ENCODE data around the gene CRAMP1. TPM values are rescaled to one million over a fixed set of nuclear protein-coding genes. Genes with fewer than 3 reads are reported as not detected.

CRAMP1 gene
- total RNA-seq, 6 donors from 2014 or later, result 16.3 to 57.6 (median 20.6) TPM

GRCh38 chr16:1655269-1655807, 43.2 kb downstream of the CRAMP1 start:
- TF ChIP-seq, protein P1, sequence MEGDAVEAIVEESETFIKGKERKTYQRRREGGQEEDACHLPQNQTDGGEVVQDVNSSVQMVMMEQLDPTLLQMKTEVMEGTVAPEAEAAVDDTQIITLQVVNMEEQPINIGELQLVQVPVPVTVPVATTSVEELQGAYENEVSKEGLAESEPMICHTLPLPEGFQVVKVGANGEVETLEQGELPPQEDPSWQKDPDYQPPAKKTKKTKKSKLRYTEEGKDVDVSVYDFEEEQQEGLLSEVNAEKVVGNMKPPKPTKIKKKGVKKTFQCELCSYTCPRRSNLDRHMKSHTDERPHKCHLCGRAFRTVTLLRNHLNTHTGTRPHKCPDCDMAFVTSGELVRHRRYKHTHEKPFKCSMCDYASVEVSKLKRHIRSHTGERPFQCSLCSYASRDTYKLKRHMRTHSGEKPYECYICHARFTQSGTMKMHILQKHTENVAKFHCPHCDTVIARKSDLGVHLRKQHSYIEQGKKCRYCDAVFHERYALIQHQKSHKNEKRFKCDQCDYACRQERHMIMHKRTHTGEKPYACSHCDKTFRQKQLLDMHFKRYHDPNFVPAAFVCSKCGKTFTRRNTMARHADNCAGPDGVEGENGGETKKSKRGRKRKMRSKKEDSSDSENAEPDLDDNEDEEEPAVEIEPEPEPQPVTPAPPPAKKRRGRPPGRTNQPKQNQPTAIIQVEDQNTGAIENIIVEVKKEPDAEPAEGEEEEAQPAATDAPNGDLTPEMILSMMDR (IDR thresholded peaks at IDR 0.05), result no peak
- TF ChIP-seq EP300 (IDR thresholded peaks at IDR 0.05) (no peak), POLR2A (IDR thresholded peaks at IDR 0.05) (no peak), POLR2AphosphoS5 (IDR thresholded peaks at IDR 0.05) (no peak)
- DNase-seq, result no peak
- peaks cover 34 to 87% (median 70%) of the 10 kb centered on the region in 4 donors for H3K36me3 ChIP-seq

DNA sequence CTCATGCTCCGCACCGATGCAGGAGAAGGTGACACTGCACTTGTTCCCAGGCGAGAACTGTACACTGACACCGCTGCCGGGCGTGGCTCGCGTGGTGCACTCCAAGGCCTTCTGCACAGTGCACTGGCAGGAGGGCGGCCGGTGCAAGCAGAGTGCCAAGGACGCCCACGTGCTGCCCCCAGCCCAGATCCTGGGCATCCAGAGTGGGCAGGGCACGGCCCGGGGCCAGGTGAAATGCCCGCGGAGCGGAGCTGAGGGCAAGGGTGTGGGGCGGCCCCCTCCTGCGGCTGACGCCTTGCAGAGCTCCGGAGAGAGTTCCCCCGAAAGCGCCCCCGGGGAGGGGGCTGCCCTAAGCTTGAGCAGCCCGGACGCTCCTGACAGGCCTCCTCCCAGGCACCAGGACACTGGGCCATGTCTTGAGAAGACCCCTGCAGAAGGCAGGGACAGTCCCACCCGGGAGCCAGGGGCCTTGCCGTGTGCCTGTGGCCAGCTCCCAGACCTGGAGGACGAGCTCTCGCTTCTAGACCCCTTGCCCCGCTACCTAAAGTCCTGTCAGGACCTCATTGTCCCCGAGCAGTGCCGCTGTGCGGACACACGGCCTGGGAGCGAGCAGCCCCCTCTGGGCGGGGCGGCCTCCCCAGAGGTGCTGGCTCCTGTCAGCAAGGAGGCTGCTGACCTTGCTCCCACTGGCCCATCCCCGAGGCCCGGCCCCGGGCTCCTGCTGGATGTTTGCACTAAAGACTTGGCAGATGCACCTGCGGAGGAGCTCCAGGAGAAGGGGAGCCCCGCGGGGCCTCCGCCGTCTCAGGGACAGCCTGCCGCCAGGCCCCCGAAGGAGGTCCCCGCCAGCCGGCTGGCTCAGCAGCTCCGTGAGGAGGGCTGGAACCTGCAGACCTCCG, 44.0 kb downstream of the CRAMP1 start:
- TF ChIP-seq, protein P1 (IDR thresholded peaks at IDR 0.05), result no peak
- no peak for TF ChIP-seq EP300 (IDR thresholded peaks at IDR 0.05)
- no peak for TF ChIP-seq POLR2AphosphoS5 (IDR thresholded peaks at IDR 0.05)
- TF ChIP-seq POLR2A (IDR thresholded peaks at IDR 0.05), result no peak
- no peaks in the 10 kb centered on the region for H3K4me1 ChIP-seq
- no peaks in the 10 kb centered on the region for H3K9me3 ChIP-seq
- 95 to 99% methylated on average over 14 to 43 of the region's 52 CpGs for WGBS, 2 donors
- peak in 1 of 2 donors; percentile 85 for DNase-seq
- H3K27me3 ChIP-seq, result no peaks in the 10 kb centered on the region
- ATAC-seq (ENCODE audit: low FRiP score in 2 of 2), result no peak
- peaks cover 40 to 89% (median 77%) of the 10 kb centered on the region in 4 donors for H3K36me3 ChIP-seq
- H3K4me3 ChIP-seq, result no peak overlapping the region
- H3K27ac ChIP-seq, result no peak overlapping the region

More at GRCh38 chr16:1655269-1655807, 43.2 kb downstream of the CRAMP1 start:
- Histone ChIP-seq H3K9me3 (no peaks in the 10 kb centered on the region), H3K4me3 (no peak overlapping the region), H3K27ac (no peak overlapping the region), H3K27me3 (no peaks in the 10 kb centered on the region), H3K4me1 (no peaks in the 10 kb centered on the region)
- ATAC-seq (ENCODE audit: low FRiP score in 2 of 2), result no peak
- 85 to 87% methylated on average over 6 to 16 of the region's 16 CpGs for WGBS, 2 donors

- ATAC-seq (ENCODE audit: low FRiP score in 2 of 2) (no peak), DNase-seq (no peak)
- Histone ChIP-seq H3K9me3 (no peaks in the 10 kb centered on the region), H3K36me3 (peaks cover 40 to 95% (median 80%) of the 10 kb centered on the region in 4 donors), H3K27me3 (no peaks in the 10 kb centered on the region), H3K4me1 (no peaks in the 10 kb centered on the region), H3K4me3 (no peak overlapping the region), H3K27ac (no peak overlapping the region)
- WGBS, 2 donors, result 95 to 97% methylated on average over 22 to 24 of the region's 24 CpGs
- TF ChIP-seq, protein P1 (IDR thresholded peaks at IDR 0.05), result no peak
- TF ChIP-seq EP300 (IDR thresholded peaks at IDR 0.05) (no peak), POLR2A (IDR thresholded peaks at IDR 0.05) (no peak), POLR2AphosphoS5 (IDR thresholded peaks at IDR 0.05) (no peak)
Measured at GRCh38 chr16:1656808-1657617, 44.9 kb downstream of the CRAMP1 start.

GRCh38 chr16:1657841-1658240, 45.7 kb downstream of the CRAMP1 start:
- peaks cover 46 to 95% (median 82%) of the 10 kb centered on the region in 4 donors for H3K36me3 ChIP-seq
- ATAC-seq (ENCODE audit: low FRiP score in 2 of 2), result no peak
- no peak for DNase-seq
- no peaks in the 10 kb centered on the region for H3K4me1 ChIP-seq
- H3K27ac ChIP-seq, result no peak overlapping the region
- H3K27me3 ChIP-seq, result no peaks in the 10 kb centered on the region
- no peaks in the 10 kb centered on the region for H3K9me3 ChIP-seq
- TF ChIP-seq EP300 (IDR thresholded peaks at IDR 0.05) (no peak), POLR2AphosphoS5 (IDR thresholded peaks at IDR 0.05) (no peak), POLR2A (IDR thresholded peaks at IDR 0.05) (no peak)
- TF ChIP-seq, protein P1 (IDR thresholded peaks at IDR 0.05), result no peak
- WGBS, 2 donors, result 90 to 92% methylated on average over 10 to 13 of the region's 13 CpGs
- no peak overlapping the region for H3K4me3 ChIP-seq
